GM12864 (cell line): ENCODE data around the gene KCNT1.

Source experiments
- DNase-seq: peaks from one replicate; pipeline ENCODE4 v3.0.0-alpha.2; 2011; ENCODE audit warnings: low read depth
- H3K4me3 ChIP-seq: 2 replicates; pipeline ENCODE4 v1.5.1; 2011; ENCODE audit warnings: mild to moderate bottlenecking, low read depth, low read length, control low read depth
- CTCF ChIP-seq: IDR thresholded peaks from 2 replicates; pipeline ENCODE4 v1.5.1; 2011; ENCODE audit warnings: low read depth, mild to moderate bottlenecking, moderate library complexity, low read length, control low read depth, inconsistent platforms; ENCODE audit errors: missing control alignments

KCNT1 gene

GRCh38 chr9:135673941-135674340 is 28.0 kb upstream of the KCNT1 start:
- no peak for TF ChIP-seq CTCF
- no peak overlapping the region for H3K4me3 ChIP-seq
- no peak for DNase-seq

GRCh38 chr9:135674977-135675376 is 27.0 kb upstream of the KCNT1 start:
- H3K4me3 ChIP-seq = no peak overlapping the region
- TF ChIP-seq CTCF = no peak
- DNase-seq = no peak

GRCh38 chr9:135676891-135677290 is 25.1 kb upstream of the KCNT1 start:
- no peak for TF ChIP-seq CTCF

GRCh38 chr9:135677641-135678168 is 24.3 kb upstream of the KCNT1 start:
- no peak for TF ChIP-seq CTCF
- DNase-seq = no peak
- no peak overlapping the region for H3K4me3 ChIP-seq

More at GRCh38 chr9:135676891-135677290, 25.1 kb upstream of the KCNT1 start:
- no peak for DNase-seq
- no peak overlapping the region for H3K4me3 ChIP-seq

- no peak overlapping the region for H3K4me3 ChIP-seq
- no peak for TF ChIP-seq CTCF
- DNase-seq = no peak
Observed at GRCh38 chr9:135678236-135679017, 23.6 kb upstream of the KCNT1 start.

GRCh38 chr9:135680056-135680455 is 21.9 kb upstream of the KCNT1 start:
- no peak for DNase-seq
- no peak for TF ChIP-seq CTCF
- no peak overlapping the region for H3K4me3 ChIP-seq

- no peak for TF ChIP-seq CTCF
- no peak for DNase-seq
- H3K4me3 ChIP-seq = no peak overlapping the region
Observed at GRCh38 chr9:135681161-135681560, 20.8 kb upstream of the KCNT1 start.
